ENCODE results near the gene CABP1.

DNA sequence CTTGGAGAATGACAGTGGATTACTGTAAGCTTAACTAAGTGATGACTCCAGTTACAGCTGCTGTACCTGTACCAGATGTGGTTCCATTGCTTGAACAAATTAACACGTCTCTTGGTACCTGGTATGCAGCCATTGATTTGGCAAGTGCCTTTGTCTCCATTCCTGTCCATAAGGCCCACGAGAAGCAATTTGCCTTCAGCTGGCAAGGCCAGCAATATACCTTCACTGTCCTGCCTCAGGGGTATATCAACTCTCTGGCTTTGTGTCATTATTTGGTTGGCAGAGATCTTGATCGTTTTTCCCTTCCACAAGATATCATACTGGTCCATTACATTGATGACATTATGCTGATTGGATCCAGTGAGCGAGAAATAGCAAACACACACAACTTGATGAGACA is 29.9 kb upstream of the CABP1 start:
- TF ChIP-seq EZH2 (IDR thresholded peaks at IDR 0.05; ENCODE audit: borderline replicate concordance, insufficient read depth, low read depth, low read length, poor library complexity, severe bottlenecking): no peak
- TF ChIP-seq, protein P1, sequence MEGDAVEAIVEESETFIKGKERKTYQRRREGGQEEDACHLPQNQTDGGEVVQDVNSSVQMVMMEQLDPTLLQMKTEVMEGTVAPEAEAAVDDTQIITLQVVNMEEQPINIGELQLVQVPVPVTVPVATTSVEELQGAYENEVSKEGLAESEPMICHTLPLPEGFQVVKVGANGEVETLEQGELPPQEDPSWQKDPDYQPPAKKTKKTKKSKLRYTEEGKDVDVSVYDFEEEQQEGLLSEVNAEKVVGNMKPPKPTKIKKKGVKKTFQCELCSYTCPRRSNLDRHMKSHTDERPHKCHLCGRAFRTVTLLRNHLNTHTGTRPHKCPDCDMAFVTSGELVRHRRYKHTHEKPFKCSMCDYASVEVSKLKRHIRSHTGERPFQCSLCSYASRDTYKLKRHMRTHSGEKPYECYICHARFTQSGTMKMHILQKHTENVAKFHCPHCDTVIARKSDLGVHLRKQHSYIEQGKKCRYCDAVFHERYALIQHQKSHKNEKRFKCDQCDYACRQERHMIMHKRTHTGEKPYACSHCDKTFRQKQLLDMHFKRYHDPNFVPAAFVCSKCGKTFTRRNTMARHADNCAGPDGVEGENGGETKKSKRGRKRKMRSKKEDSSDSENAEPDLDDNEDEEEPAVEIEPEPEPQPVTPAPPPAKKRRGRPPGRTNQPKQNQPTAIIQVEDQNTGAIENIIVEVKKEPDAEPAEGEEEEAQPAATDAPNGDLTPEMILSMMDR (IDR thresholded peaks at IDR 0.05): no peak

Measured in B cell (primary cell).